ENCODE data around the gene MILR1. TPM values are rescaled to one million over a fixed set of nuclear protein-coding genes. Genes with fewer than 3 reads are reported as not detected.

Gene MILR1
- total and polyA plus RNA-seq, 4 donors = 1.2 to 3.8 (median 1.9) TPM

GRCh38 chr17:64492481-64493109, 43.7 kb downstream of the MILR1 start:
- Histone ChIP-seq H3K4me3 (ENCODE audit: low read depth in 1 of 3, low read length in 3 of 3) (no peak overlapping the region), H3K27ac (ENCODE audit: low read depth in 1 of 2, low read length in 2 of 2) (no peak overlapping the region), H3K9ac (ENCODE audit: low read depth in 1 of 2, low read length in 2 of 2) (no peak overlapping the region), H3K36me3 (ENCODE audit: control insufficient read depth in 4 of 4, insufficient read depth in 3 of 4, low read depth in 1 of 4, low read length in 3 of 4) (peaks cover 0 to 9% (median 5%) of the 10 kb centered on the region in 4 donors), H3K9me3 (ENCODE audit: control insufficient read depth in 4 of 4, low read length in 3 of 4) (no peaks in the 10 kb centered on the region), H3K27me3 (ENCODE audit: control insufficient read depth in 4 of 4, insufficient read depth in 4 of 4, low read length in 3 of 4) (no peaks in the 10 kb centered on the region), H3K4me1 (ENCODE audit: control insufficient read depth in 4 of 4, insufficient read depth in 4 of 4, low read length in 3 of 4) (peaks cover 6 to 22% (median 15%) of the 10 kb centered on the region in 4 donors)
- TF ChIP-seq CTCF (IDR thresholded peaks at IDR 0.05; ENCODE audit: low read depth, low read length, missing input control) (peak; percentile 50), ZBTB33 (IDR thresholded peaks at IDR 0.05) (no peak), EGR1 (IDR thresholded peaks at IDR 0.05; ENCODE audit: low read depth in 2 of 2) (no peak)
- DNase-seq (ENCODE audit: low spot score) = no peak
- WGBS = 82% methylated on average over 6 of the region's 6 CpGs

GRCh38 chr17:64494121-64494520, 45.2 kb downstream of the MILR1 start:
- Histone ChIP-seq H3K27ac (ENCODE audit: low read depth in 1 of 2, low read length in 2 of 2) (no peak overlapping the region), H3K27me3 (ENCODE audit: control insufficient read depth in 4 of 4, insufficient read depth in 4 of 4, low read length in 3 of 4) (no peaks in the 10 kb centered on the region), H3K36me3 (ENCODE audit: control insufficient read depth in 4 of 4, insufficient read depth in 3 of 4, low read depth in 1 of 4, low read length in 3 of 4) (peaks cover 0 to 22% (median 14%) of the 10 kb centered on the region in 4 donors), H3K4me1 (ENCODE audit: control insufficient read depth in 4 of 4, insufficient read depth in 4 of 4, low read length in 3 of 4) (peaks cover 6 to 35% (median 26%) of the 10 kb centered on the region in 4 donors), H3K4me3 (ENCODE audit: low read depth in 1 of 3, low read length in 3 of 3) (no peak overlapping the region), H3K9ac (ENCODE audit: low read depth in 1 of 2, low read length in 2 of 2) (no peak overlapping the region), H3K9me3 (ENCODE audit: control insufficient read depth in 4 of 4, low read length in 3 of 4) (no peaks in the 10 kb centered on the region)
- 96% methylated on average over 2 of the region's 2 CpGs for WGBS
- no peak for TF ChIP-seq NR2F2 (IDR thresholded peaks at IDR 0.05)
- no peak for TF ChIP-seq CTCF (IDR thresholded peaks at IDR 0.05; ENCODE audit: low read depth, low read length, missing input control)
- no peak for TF ChIP-seq RAD21 (IDR thresholded peaks at IDR 0.05)
- TF ChIP-seq ATF3 (IDR thresholded peaks at IDR 0.05) = no peak
- TF ChIP-seq REST (IDR thresholded peaks at IDR 0.05) = no peak
- no peak for TF ChIP-seq FOXA2 (IDR thresholded peaks at IDR 0.05)
- no peak for TF ChIP-seq ZBTB33 (IDR thresholded peaks at IDR 0.05)
- TF ChIP-seq SP1 (IDR thresholded peaks at IDR 0.05) = no peak
- TF ChIP-seq YY1 (IDR thresholded peaks at IDR 0.05) = no peak
- no peak for TF ChIP-seq FOXA1 (IDR thresholded peaks at IDR 0.05)
- no peak for TF ChIP-seq HNF4G (IDR thresholded peaks at IDR 0.05)
- TF ChIP-seq GABPA (IDR thresholded peaks at IDR 0.05 in 1 of 2, conservative IDR thresholded peaks at IDR 0.05 in 1 of 2) = no peak
- no peak for TF ChIP-seq EGR1 (IDR thresholded peaks at IDR 0.05; ENCODE audit: low read depth in 2 of 2)
- no peak for TF ChIP-seq MAX (IDR thresholded peaks at IDR 0.05)
- no peak for TF ChIP-seq TAF1 (conservative IDR thresholded peaks at IDR 0.05)
- TF ChIP-seq JUND (IDR thresholded peaks at IDR 0.05) = no peak
- TF ChIP-seq RXRA (IDR thresholded peaks at IDR 0.05) = no peak
- DNase-seq (ENCODE audit: low spot score) = no peak

Data from liver (tissue), 9 donors.